ENCODE measurements around the gene RPH3AL. TPM values are rescaled to one million over a fixed set of nuclear protein-coding genes. Genes with fewer than 3 reads are reported as not detected.
"Not testable (repeated sequence)": the region's sequence is repeated elsewhere in the genome, so short reads cannot be mapped to it uniquely, and the experiment has no call there.

RPH3AL gene
- total RNA-seq, 1 donor from 2014 or later: 40.5 TPM

- DNase-seq (ENCODE audit: low read depth): no peak
These were observed 172.0 kb downstream of the RPH3AL start for GRCh38 chr17:180381-181244.

- no peak for DNase-seq (ENCODE audit: low read depth)
These were observed 172.7 kb downstream of the RPH3AL start for GRCh38 chr17:179781-180380.

GRCh38 chr17:179066-179432 lies 173.6 kb downstream of the RPH3AL start:
- DNase-seq (ENCODE audit: low read depth): no peak

DNA sequence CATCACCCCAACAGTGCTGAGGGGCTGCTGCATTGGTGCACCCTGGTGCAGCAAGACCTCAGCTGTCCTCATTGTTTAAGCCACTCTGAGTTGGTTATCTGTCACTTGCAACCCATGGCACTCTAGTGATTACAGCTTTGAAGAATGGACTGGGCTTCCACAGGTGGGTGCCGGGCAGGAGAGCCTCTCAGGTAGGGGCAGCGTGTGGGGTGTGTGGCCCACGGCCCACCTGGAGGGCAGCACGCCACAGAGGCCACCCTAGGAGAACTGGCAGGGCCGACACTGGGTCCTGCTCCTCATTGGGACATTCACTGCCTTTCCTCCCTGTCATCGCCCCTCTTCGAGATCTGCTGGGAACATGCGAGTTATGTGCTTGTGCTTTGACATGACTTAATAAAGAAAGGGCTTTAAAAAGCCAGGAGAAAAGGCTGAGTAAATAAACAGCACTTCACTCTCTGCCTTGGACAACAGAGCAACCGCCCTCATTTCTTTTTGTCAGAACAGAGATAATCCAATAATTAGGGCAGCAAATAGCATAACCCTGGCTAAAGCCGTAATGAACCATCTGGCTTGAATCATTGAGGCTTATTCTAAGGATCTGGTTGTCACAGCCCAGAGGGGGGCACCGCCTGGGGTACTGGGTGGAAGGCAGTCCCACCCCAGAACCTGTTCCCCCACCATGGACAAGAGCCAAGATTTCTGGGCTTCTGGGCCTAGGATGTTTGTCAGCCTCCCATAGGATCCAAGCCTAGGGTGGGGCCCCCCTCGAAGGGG lies 174.1 kb downstream of the RPH3AL start:
- no peak for DNase-seq (ENCODE audit: low read depth)

DNA sequence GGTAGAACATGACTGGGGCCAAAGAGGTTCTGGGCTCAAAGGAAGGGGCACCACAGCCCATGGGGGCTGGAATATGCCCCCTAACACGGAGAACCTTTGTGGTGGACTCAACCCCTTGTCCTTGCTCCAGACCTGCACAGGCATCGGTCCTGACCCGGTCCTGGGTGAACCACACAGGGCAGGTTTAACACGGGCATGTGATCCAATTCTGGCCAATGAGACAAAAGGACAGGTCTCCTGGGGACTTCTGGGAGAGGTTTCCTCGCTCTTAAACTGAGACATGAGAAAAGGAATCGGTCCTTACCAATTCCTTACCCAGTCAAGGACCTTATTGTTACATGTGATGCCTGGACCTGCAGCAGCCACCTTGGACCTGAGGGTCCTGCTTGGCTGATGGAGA lies 174.8 kb downstream of the RPH3AL start:
- DNase-seq (ENCODE audit: low read depth): no peak

DNA sequence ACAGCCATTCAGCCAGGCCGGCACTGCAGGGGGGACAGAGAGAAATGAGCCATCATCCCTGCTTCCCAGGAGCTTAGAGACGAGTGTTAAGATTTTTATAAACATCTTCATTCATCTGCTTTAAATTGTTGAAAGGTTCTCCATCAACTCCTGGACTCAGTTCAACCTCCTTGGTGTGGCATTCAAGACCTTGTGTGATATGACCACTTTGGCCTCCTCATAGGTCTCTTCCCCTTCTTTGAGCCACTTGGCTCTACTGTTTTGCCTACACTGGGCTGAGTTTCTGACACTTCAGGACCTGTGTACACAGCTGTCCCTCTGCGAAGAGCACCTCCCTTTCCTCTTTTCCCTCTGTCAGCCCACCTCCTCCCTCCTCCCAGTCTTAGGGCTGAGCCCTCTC lies 175.5 kb downstream of the RPH3AL start:
- no peak for DNase-seq (ENCODE audit: low read depth)

- no peak for DNase-seq (ENCODE audit: low read depth)
These were observed 179.3 kb downstream of the RPH3AL start for GRCh38 chr17:173166-173911.

- DNase-seq (ENCODE audit: low read depth): no peak
These were observed 180.2 kb downstream of the RPH3AL start for GRCh38 chr17:172401-172800.

DNA sequence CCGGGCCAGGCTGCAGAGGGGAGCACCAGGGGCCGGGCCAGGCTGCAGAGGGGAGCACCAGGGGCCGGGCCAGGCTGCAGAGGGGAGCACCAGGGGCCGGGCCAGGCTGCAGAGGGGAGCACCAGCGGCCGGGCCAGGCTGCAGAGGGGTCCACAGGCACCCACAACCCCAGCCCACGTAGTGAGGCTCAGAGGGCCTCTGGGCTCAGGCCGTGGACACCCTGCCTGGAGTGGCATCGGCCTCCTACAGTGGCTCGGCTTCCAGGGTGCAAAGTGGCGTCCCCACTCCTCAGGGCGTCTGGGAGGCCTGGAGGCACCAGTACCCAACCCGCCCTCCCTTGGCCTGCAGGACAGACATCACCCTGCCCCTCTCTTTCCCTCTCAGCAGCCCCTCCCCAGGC lies 180.7 kb downstream of the RPH3AL start:
- DNase-seq (ENCODE audit: low read depth): no peak

GRCh38 chr17:170130-170670 lies 182.4 kb downstream of the RPH3AL start:
- no peak for DNase-seq (ENCODE audit: low read depth)

- not testable (repeated sequence) for DNase-seq (ENCODE audit: low read depth)
These were observed 184.0 kb downstream of the RPH3AL start for GRCh38 chr17:168614-169013.

- DNase-seq (ENCODE audit: low read depth): no peak
These were observed 186.7 kb downstream of the RPH3AL start for GRCh38 chr17:165939-166338.

GRCh38 chr17:164303-165235 lies 188.0 kb downstream of the RPH3AL start:
- peak; percentile 19 for DNase-seq (ENCODE audit: low read depth)

DNA sequence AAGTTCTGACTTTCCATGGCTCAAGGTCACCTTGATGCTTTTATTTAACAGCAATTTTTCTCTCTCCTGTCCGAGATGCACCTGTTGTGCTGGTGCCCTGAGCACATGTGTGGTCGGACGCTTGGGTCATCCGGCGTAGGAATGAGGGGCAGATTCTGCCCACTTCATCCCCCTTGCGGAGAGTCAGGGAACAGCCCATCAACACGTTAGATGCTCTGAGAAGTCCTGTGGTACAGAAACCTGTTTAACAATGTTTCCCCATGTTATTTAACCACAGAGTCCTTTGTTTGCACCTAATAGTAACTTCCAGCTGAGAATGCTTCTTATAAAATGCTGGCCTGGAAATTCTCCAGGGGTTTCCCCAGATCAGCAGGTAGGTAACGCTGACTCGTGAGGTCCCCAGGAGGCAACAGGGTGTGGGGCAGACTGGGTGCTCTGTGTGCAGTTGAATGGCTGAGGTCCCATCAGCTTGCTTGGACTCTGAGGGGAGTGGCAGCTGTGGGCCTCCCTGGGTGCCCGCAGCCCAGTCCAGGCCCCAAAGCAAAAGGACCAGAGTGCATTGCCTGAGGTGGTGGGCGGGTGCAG lies 189.0 kb downstream of the RPH3AL start:
- peak; percentile 44 for DNase-seq (ENCODE audit: low read depth)

DNA sequence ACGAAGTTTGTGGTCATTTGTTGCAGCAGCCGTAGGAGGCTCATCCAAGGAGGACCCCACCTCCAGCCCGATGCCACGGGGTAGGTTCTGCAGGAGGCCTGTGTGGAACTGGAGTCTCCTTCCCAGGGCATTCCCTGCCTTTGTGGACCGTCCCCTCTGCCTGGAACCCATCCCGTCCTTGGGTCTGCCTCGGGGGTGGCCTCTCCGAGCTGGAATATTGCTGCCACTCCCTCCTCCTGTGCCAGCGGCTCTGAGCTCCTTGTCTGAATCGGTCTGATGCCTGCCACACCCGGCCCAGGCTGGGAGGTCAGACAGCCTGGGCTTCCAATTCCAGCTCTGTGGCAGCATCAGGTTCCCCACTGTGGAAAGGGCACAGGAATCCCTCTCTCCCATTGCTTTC lies 189.9 kb downstream of the RPH3AL start:
- no peak for DNase-seq (ENCODE audit: low read depth)

Other genes with a start within 250 kb of the RPH3AL start
- gene SCGB1C2, start 215.2 kb downstream of the RPH3AL start, total RNA-seq: not detected in 2 replicates
- 2.8 and 77.6 TPM in 2 replicates for gene DOC2B, start 171.2 kb downstream of the RPH3AL start, total RNA-seq
- gene RFLNB, start 93.1 kb upstream of the RPH3AL start, total RNA-seq: 21.7 and 35.1 TPM in 2 replicates